Kidney (tissue), 14 donors: ENCODE data around the gene CA12. TPM values are rescaled to one million over a fixed set of nuclear protein-coding genes. Genes with fewer than 3 reads are reported as not detected.
"Not testable (repeated sequence)": the region's sequence is repeated elsewhere in the genome, so short reads cannot be mapped to it uniquely, and the experiment has no call there.

Experiments used
- DNase-seq, 5 donors: peaks; one replicate each; pipeline ENCODE4 v3.0.0-alpha.2; 2013 to 2020
- FAIRE-seq: peaks from 2 replicates; lab custom pipeline; 2012; peaks lifted over from hg19 to GRCh38; lab: Jason Lieb, UNC
- H3K27ac ChIP-seq, 2 donors: one replicate each; pipeline ENCODE4 v1.7.0; 2013; ENCODE audit warnings: low read depth in 2 of 2, low read length in 2 of 2, inconsistent platforms in 1 of 2
- H3K27me3 ChIP-seq: one replicate; pipeline ENCODE4 v1.7.1; 2013; ENCODE audit warnings: low read length, inconsistent platforms; ENCODE audit not compliant: control insufficient read depth, insufficient read depth
- H3K36me3 ChIP-seq, 3 donors: one replicate each; pipeline versions ENCODE4 v1.7.0 to v1.7.1; 2013; ENCODE audit warnings: low read length in 3 of 3, control low read depth in 1 of 3, inconsistent platforms in 1 of 3; ENCODE audit not compliant: insufficient read depth in 3 of 3, control insufficient read depth in 2 of 3
- H3K4me1 ChIP-seq, 3 donors: one replicate each; pipeline versions ENCODE4 v1.7.0 to v1.7.1; 2013; ENCODE audit warnings: low read length in 3 of 3, inconsistent platforms in 1 of 3, low read depth in 1 of 3; ENCODE audit not compliant: control insufficient read depth in 2 of 3, insufficient read depth in 2 of 3
- H3K4me3 ChIP-seq, 3 donors: one replicate each; pipeline versions ENCODE4 v1.7.0 to v1.8.1; 2013; ENCODE audit warnings: low read length in 3 of 3, control low read depth in 1 of 3, inconsistent platforms in 1 of 3
- H3K9ac ChIP-seq, 3 donors: one replicate each; pipeline versions ENCODE4 v1.7.0 to v1.7.1; 2013; ENCODE audit warnings: low read length in 3 of 3, control low read depth in 1 of 3, inconsistent platforms in 1 of 3
- H3K9me3 ChIP-seq, 3 donors: one replicate each; pipeline versions ENCODE4 v1.7.0 to v1.7.1; 2013; ENCODE audit warnings: low read length in 3 of 3, control low read depth in 1 of 3, inconsistent platforms in 1 of 3; ENCODE audit not compliant: control insufficient read depth in 2 of 3, insufficient read depth in 1 of 3
- CTCF ChIP-seq: IDR thresholded peaks from 3 replicates; pipeline ENCODE4 v1.5.1; 2012; ENCODE audit warnings: mild to moderate bottlenecking, moderate library complexity, borderline replicate concordance; ENCODE audit not compliant: insufficient read depth; ENCODE audit errors: extremely low read depth
- intact Hi-C: fragments of 100-400 bp; cut with DNase I; formaldehyde crosslinking; loops from one replicate; pipeline ENCODE4 v1.11.1; 2022
- polyA plus RNA-seq: library from polyadenylated mRNA; stranded (reverse); fragments of 350-450 nt; fragmentation: Illumina TruSeq; extraction: RNeasy Lipid Tissue Mini Kit (QIAGEN cat#74804); gene quantifications from one replicate; pipeline ENCODE4 v1.2.3, GENCODE V29; 2014; ENCODE audit warnings: low read depth, low replicate concordance; ENCODE audit not compliant: insufficient read depth
- total RNA-seq: library from RNA; stranded (reverse); fragmentation: NEBNext Ultra II Directional; extraction: Animal tissue kit (Norgen Biotek cat#: 25700); gene quantifications from one replicate; pipeline ENCODE4 v1.2.1, GENCODE V29; 2021
- donor health status: control.
- donor health status: control.
- donor health status: control.
- donor health status: control.
- donor health status: control.
- donor health status: DM: yes; HTN: yes; CAD: no.
- donor health status: Normal renal cell carcinoma (clear cell type).

The CA12 gene
- total and polyA plus RNA-seq, 2 donors from 2014 or later = 237 to 242 TPM

GRCh38 chr15:63322541-63322940 lies 59.1 kb downstream of the CA12 start:
- FAIRE-seq (no peak), DNase-seq (peak in 1 of 5 donors; percentile 50)
- H3K36me3 ChIP-seq = peaks cover 0 to 16% (median 2%) of the 10 kb centered on the region in 3 donors
- H3K27me3 ChIP-seq = no peaks in the 10 kb centered on the region
- peak overlapping the region in 1 of 2 donors; percentile 64 for H3K27ac ChIP-seq
- no peak overlapping the region for H3K4me3 ChIP-seq
- H3K9me3 ChIP-seq = no peaks in the 10 kb centered on the region
- intact Hi-C loops = no loop called here
- H3K9ac ChIP-seq = no peak overlapping the region
- no peak for TF ChIP-seq CTCF
- H3K4me1 ChIP-seq = peaks cover 0 to 11% (median 0%) of the 10 kb centered on the region in 3 donors

DNA sequence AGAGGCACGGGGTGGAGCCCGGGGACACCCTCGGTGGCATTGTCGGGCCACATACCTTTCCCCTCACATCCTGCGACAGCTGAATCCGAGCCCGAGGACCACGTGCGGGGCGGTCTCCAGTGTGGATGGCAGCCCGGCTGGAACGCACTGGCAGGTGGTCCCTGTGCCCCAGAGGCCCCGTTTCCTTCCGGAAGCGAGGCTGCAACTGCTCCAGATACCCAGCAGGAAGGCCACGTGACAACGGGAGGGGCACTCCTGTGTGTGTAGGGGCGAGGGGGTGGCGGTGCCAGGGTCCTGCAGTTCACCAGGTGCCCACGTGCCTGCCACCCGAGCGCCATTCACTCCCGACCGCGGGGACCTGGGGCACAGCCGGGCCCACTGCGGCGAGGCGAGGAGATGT lies 60.2 kb downstream of the CA12 start:
- Histone ChIP-seq H3K27me3 (no peaks in the 10 kb centered on the region), H3K27ac (peak overlapping the region; percentile 88), H3K36me3 (peaks cover 0 to 12% (median 2%) of the 10 kb centered on the region in 3 donors), H3K9ac (no peak overlapping the region), H3K4me3 (no peak overlapping the region), H3K9me3 (no peaks in the 10 kb centered on the region), H3K4me1 (peaks cover 0 to 11% (median 0%) of the 10 kb centered on the region in 3 donors)
- DNase-seq = peak in 1 of 5 donors; percentile 73
- no peak for FAIRE-seq
- no peak for TF ChIP-seq CTCF
- intact Hi-C loops = no loop called here

DNA sequence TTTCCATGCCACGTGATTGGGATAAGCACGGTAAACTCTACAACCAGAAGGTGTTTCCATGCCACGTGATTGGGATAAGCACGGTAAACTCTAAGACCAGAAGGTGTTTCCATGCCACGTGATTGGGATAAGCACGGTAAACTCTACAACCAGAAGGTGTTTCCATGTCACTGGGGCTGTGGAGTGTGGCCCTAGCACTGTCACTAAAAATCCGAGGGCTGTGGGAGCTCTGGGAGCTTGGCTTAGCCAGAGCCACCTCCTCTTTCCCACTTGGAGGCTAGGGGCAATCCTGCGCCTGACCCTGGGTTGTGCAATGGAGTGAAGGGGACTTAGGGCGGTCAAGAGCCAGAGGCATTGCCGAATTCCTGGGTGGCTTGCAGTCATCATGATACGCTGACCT lies 60.7 kb downstream of the CA12 start:
- not testable (repeated sequence) for H3K9ac ChIP-seq
- H3K4me1 ChIP-seq = peaks cover 0 to 11% (median 0%) of the 10 kb centered on the region in 3 donors

DNA sequence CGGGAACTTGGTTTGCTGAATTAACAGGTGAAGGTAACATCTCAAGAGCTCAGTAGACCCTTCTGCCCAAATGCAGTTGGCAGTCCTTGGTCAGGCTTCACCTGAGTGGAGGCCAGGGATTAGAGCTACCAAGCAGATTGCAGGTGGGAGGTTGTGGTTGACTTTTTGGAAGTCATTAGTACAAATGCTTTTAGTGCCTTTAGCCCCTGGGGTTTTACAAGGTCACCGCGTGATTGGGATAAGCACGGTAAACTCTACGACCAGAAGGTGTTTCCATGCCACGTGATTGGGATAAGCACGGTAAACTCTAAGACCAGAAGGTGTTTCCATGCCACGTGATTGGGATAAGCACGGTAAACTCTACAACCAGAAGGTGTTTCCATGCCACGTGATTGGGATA lies 61.2 kb downstream of the CA12 start:
- Histone ChIP-seq H3K27ac (peak overlapping the region; percentile 76 to 77), H3K4me1 (peaks cover 0 to 11% (median 0%) of the 10 kb centered on the region in 3 donors)
- H3K4me3 ChIP-seq, H3K9me3 ChIP-seq, FAIRE-seq, H3K27me3 ChIP-seq, H3K36me3 ChIP-seq, DNase-seq, H3K9ac ChIP-seq, intact Hi-C loops: not testable (repeated sequence)

More for the DNA sequence above, 60.7 kb downstream of the CA12 start:
- intact Hi-C loops, H3K9me3 ChIP-seq, H3K4me3 ChIP-seq, DNase-seq, H3K36me3 ChIP-seq, H3K27me3 ChIP-seq, FAIRE-seq: not testable (repeated sequence)
- peak overlapping the region; percentile 88 for H3K27ac ChIP-seq
